Lower leg skin (tissue), 4 donors: ENCODE measurements around the gene RUNX3. TPM values are rescaled to one million over a fixed set of nuclear protein-coding genes. Genes with fewer than 3 reads are reported as not detected.

Source experiments
- DNase-seq, 2 donors: peaks; one replicate each; pipeline ENCODE4 v3.0.0-alpha.2; 2019; ENCODE audit warnings: low spot score in 2 of 2
- H3K4me3 ChIP-seq: fragments of 200-600 bp; sonication (generic); 2 replicates; pipeline ENCODE4 v1.5.1; 2017; ENCODE audit warnings: mild to moderate bottlenecking, low read depth; ENCODE audit not compliant: poor library complexity, severe bottlenecking
- CTCF ChIP-seq, 3 donors: fragments of 450-650 bp; IDR thresholded peaks; one replicate each; pipeline ENCODE4 v1.5.1; 2016; ENCODE audit warnings: antibody characterized with exemption in 3 of 3, mild to moderate bottlenecking in 3 of 3, moderate library complexity in 2 of 3
- POLR2A ChIP-seq, 2 donors: fragments of 450-650 bp; IDR thresholded peaks; one replicate each; pipeline ENCODE4 v1.6.1; 2016 to 2017; ENCODE audit warnings: antibody characterized with exemption in 2 of 2, mild to moderate bottlenecking in 1 of 2, moderate library complexity in 1 of 2
- WGBS, 2 donors: methylation state at CpG; one replicate each; pipeline ENCODE4 v1.1.5; 2018; 5-methylcytosine and 5-hydroxymethylcytosine counted together
- intact Hi-C: fragments of 100-400 bp; cut with DNase I; formaldehyde crosslinking; loops from one replicate; pipeline ENCODE4 v1.15.0; 2023; ENCODE audit warnings: low total_unique reads
- total RNA-seq, 4 donors: library from RNA; depleted of rRNA; stranded (reverse); fragments of >200 nt; gene quantifications; one replicate each; pipeline ENCODE4 v1.1.0, GENCODE V29; 2016

Gene RUNX3
- total RNA-seq, 4 donors from 2014 or later: 6.1 to 24.4 (median 19.8) TPM

DNA sequence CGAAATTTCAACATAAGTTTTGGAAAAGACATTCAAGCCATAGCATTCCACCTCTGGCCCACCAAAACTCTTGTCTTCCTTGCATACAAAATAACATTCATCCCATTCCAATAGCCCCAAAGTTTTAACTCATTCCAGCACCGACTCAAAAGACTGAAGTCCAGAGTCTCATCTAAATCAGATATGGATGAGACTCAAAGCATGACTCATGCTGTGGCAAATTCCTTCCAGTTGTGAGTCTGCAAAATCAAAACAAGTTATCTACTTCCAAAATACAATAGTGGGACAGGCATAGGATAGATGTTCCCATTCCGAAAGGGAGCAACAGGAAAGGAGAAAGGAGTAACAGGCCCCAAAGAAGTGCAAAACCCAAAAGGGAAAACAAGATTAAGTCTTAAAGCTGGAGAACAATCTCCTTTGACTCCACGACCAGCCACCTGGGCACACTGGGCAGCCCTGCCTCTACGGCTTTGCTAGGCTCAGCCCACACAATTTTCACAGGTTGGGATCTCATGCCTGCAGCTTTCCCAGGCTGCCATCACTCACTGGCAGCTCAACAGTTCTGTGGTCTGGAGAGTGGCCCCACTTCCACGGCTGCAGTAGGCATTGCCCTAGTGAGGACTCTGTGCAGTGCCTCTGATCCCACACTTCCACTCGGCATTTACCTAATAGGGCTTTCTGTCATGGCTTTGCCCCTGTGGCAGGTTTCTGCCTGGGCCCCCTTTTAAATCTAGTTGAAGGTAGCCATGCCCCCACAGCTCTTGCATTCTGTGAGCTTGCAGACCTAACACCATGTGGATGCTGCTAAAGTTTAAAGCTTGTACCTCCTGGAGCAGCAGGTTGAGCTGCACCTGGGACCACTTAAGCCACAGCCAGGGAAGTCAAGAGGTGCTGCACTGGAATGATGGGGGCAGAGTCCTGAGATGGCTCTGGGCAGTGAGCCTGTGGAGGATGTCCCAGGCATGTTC, 51.0 kb downstream of the RUNX3 start:
- intact Hi-C loops: no loop called here
- 55 to 65% methylated on average over 7 of the region's 7 CpGs for WGBS, 2 donors
- TF ChIP-seq CTCF (IDR thresholded peaks at IDR 0.05): no peak
- no peak for TF ChIP-seq POLR2A (IDR thresholded peaks at IDR 0.05)
- H3K4me3 ChIP-seq: no peak overlapping the region
- DNase-seq: peak in 1 of 2 donors; percentile 50

GRCh38 chr1:24878045-24878444, 52.0 kb downstream of the RUNX3 start:
- intact Hi-C loops: no loop called here

GRCh38 chr1:24875991-24876506, 54.0 kb downstream of the RUNX3 start:
- DNase-seq: no peak
- intact Hi-C loops: no loop called here
- TF ChIP-seq POLR2A (IDR thresholded peaks at IDR 0.05) (no peak), CTCF (IDR thresholded peaks at IDR 0.05) (no peak)
- WGBS, 2 donors: 44 to 59% methylated on average over 5 to 7 of the region's 8 CpGs
- no peak overlapping the region for H3K4me3 ChIP-seq

More at GRCh38 chr1:24878045-24878444, 52.0 kb downstream of the RUNX3 start:
- peak in 1 of 2 donors; percentile 7 for DNase-seq
- TF ChIP-seq POLR2A (IDR thresholded peaks at IDR 0.05): no peak
- TF ChIP-seq CTCF (IDR thresholded peaks at IDR 0.05): no peak
- H3K4me3 ChIP-seq: no peak overlapping the region
- 91 to 92% methylated on average over 6 of the region's 6 CpGs for WGBS, 2 donors

DNA sequence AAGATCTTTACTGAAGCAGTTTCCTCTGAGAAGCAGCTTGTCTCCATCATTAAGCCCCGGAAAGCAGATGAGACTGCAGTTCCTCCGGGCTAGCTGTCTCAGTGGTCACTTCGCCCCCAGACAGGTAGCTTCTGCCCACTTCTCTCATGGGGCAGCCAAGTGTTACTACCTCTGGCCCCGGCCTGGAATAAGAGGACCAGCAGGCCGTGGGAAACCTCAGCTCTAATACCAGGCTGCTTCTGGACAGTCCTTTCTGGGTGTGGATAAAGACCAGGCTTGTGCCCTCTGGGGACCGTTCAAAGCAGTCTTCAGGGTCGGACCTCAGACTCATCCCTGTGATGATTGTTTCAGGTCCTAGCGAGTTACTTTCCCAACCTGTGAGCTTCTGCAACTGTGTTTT, 54.8 kb downstream of the RUNX3 start:
- intact Hi-C loops: no loop called here
- 72% methylated on average over 8 of the region's 8 CpGs for WGBS, 2 donors
- no peak overlapping the region for H3K4me3 ChIP-seq
- DNase-seq: peak in 1 of 2 donors; percentile 62
- TF ChIP-seq CTCF (IDR thresholded peaks at IDR 0.05) (no peak), POLR2A (IDR thresholded peaks at IDR 0.05) (no peak)

- no peak overlapping the region for H3K4me3 ChIP-seq
- 46 to 50% methylated on average over 16 of the region's 16 CpGs for WGBS, 2 donors
- DNase-seq: peak in 1 of 2 donors; percentile 74
- TF ChIP-seq POLR2A (IDR thresholded peaks at IDR 0.05) (no peak), CTCF (IDR thresholded peaks at IDR 0.05) (no peak)
- intact Hi-C loops: no loop called here
Measured at GRCh38 chr1:24874611-24875234, 55.4 kb downstream of the RUNX3 start.
